Vagina (tissue), 2 donors: ENCODE results near the gene PXYLP1. TPM values are rescaled to one million over a fixed set of nuclear protein-coding genes. Genes with fewer than 3 reads are reported as not detected.

Experiments used
- DNase-seq, 2 donors: peaks; one replicate each; pipeline ENCODE4 v3.0.0-alpha.2; 2017; ENCODE audit errors: extremely low spot score in 2 of 2
- H3K27ac ChIP-seq: fragments of 200-600 bp; sonication (generic); one replicate; pipeline ENCODE4 v1.5.1; 2019
- H3K27me3 ChIP-seq: fragments of 200-600 bp; sonication (generic); one replicate; pipeline ENCODE4 v1.5.1; 2019
- H3K36me3 ChIP-seq, 2 donors: fragments of 200-600 bp; sonication (generic); one replicate each; pipeline ENCODE4 v1.5.1; 2017 to 2019
- H3K4me1 ChIP-seq: fragments of 200-600 bp; sonication (generic); one replicate; pipeline ENCODE4 v1.5.1; 2019
- H3K4me3 ChIP-seq, 2 donors: fragments of 200-600 bp; sonication (generic); 1 replicate in 1 of 2; 2 replicates in 1 of 2; pipeline ENCODE4 v1.5.1; 2016 to 2019
- H3K9me3 ChIP-seq: fragments of 200-600 bp; sonication (generic); one replicate; pipeline ENCODE4 v1.5.1; 2019
- CTCF ChIP-seq, 3 experiments: fragments of 450-650 bp in 2 of 3; fragments of 200-600 bp in 1 of 3; sonication (generic) in 1 of 3; IDR thresholded peaks; one replicate each; pipeline ENCODE4 v1.5.1; 2017 to 2019; ENCODE audit warnings: antibody characterized with exemption in 3 of 3, mild to moderate bottlenecking in 2 of 3, moderate library complexity in 2 of 3
- POLR2A ChIP-seq, 2 donors: fragments of 450-650 bp; IDR thresholded peaks; one replicate each; pipeline ENCODE4 v1.6.1; 2017; ENCODE audit warnings: antibody characterized with exemption in 2 of 2, mild to moderate bottlenecking in 2 of 2, moderate library complexity in 2 of 2
- POLR2AphosphoS5 ChIP-seq, 2 donors: sonication (generic); formaldehyde crosslinking; IDR thresholded peaks; one replicate each; pipeline ENCODE4 v1.9.0; 2017; ENCODE audit warnings: antibody characterized with exemption in 2 of 2, mild to moderate bottlenecking in 2 of 2, low read depth in 1 of 2; ENCODE audit not compliant: insufficient read depth in 1 of 2
- intact Hi-C: fragments of 100-400 bp; cut with DNase I; formaldehyde crosslinking; loops from one replicate; pipeline ENCODE4 v1.15.1; 2023
- total RNA-seq: library from RNA; depleted of rRNA; stranded (reverse); fragments of >200 nt; gene quantifications from one replicate; pipeline ENCODE4 v1.2.3, GENCODE V29; 2016

Gene PXYLP1
- total RNA-seq, 1 donor from 2014 or later, result 16.7 TPM

- peaks cover 22% of the 10 kb centered on the region for H3K4me1 ChIP-seq
- H3K27me3 ChIP-seq, result no peaks in the 10 kb centered on the region
- no peaks in the 10 kb centered on the region for H3K36me3 ChIP-seq
- no peak overlapping the region for H3K4me3 ChIP-seq
- intact Hi-C loops, result no loop called here
- no peak for TF ChIP-seq POLR2AphosphoS5 (IDR thresholded peaks at IDR 0.05; ENCODE audit: insufficient read depth in 1 of 2, low read depth in 1 of 2)
- no peak for TF ChIP-seq POLR2A (IDR thresholded peaks at IDR 0.05)
- TF ChIP-seq CTCF (IDR thresholded peaks at IDR 0.05), result no peak
- no peaks in the 10 kb centered on the region for H3K9me3 ChIP-seq
- peak; percentile 44 to 46 for DNase-seq
- H3K27ac ChIP-seq, result no peak overlapping the region
These were observed 14.8 kb downstream of the PXYLP1 start for GRCh38 chr3:141246224-141246957.

- Histone ChIP-seq H3K27me3 (no peaks in the 10 kb centered on the region), H3K9me3 (no peaks in the 10 kb centered on the region), H3K4me3 (no peak overlapping the region), H3K36me3 (no peaks in the 10 kb centered on the region), H3K4me1 (peaks cover 17% of the 10 kb centered on the region), H3K27ac (no peak overlapping the region)
- DNase-seq, result peak; percentile 74 to 77
- TF ChIP-seq CTCF (IDR thresholded peaks at IDR 0.05) (no peak), POLR2AphosphoS5 (IDR thresholded peaks at IDR 0.05; ENCODE audit: insufficient read depth in 1 of 2, low read depth in 1 of 2) (no peak)
- intact Hi-C loops, result no loop called here
These were observed 15.3 kb downstream of the PXYLP1 start for GRCh38 chr3:141246958-141247301.

GRCh38 chr3:141248064-141248463, 16.4 kb downstream of the PXYLP1 start:
- TF ChIP-seq POLR2AphosphoS5 (IDR thresholded peaks at IDR 0.05; ENCODE audit: insufficient read depth in 1 of 2, low read depth in 1 of 2) (no peak), POLR2A (IDR thresholded peaks at IDR 0.05) (no peak), CTCF (IDR thresholded peaks at IDR 0.05) (no peak)
- no peaks in the 10 kb centered on the region for H3K9me3 ChIP-seq
- intact Hi-C loops, result no loop called here
- peaks cover 6% of the 10 kb centered on the region for H3K4me1 ChIP-seq
- no peaks in the 10 kb centered on the region for H3K36me3 ChIP-seq
- peak in 1 of 2 donors; percentile 52 for DNase-seq
- no peak overlapping the region for H3K27ac ChIP-seq
- H3K27me3 ChIP-seq, result no peaks in the 10 kb centered on the region
- no peak overlapping the region for H3K4me3 ChIP-seq

- H3K4me3 ChIP-seq, result no peak overlapping the region
- intact Hi-C loops, result no loop called here
- H3K27ac ChIP-seq, result no peak overlapping the region
- no peak for TF ChIP-seq POLR2AphosphoS5 (IDR thresholded peaks at IDR 0.05; ENCODE audit: insufficient read depth in 1 of 2, low read depth in 1 of 2)
- TF ChIP-seq CTCF (IDR thresholded peaks at IDR 0.05), result no peak
- no peak for TF ChIP-seq POLR2A (IDR thresholded peaks at IDR 0.05)
- no peaks in the 10 kb centered on the region for H3K36me3 ChIP-seq
- H3K27me3 ChIP-seq, result no peaks in the 10 kb centered on the region
- H3K4me1 ChIP-seq, result no peaks in the 10 kb centered on the region
- H3K9me3 ChIP-seq, result no peaks in the 10 kb centered on the region
- peak; percentile 72 to 77 for DNase-seq
These were observed 17.4 kb downstream of the PXYLP1 start for GRCh38 chr3:141249041-141249440.

GRCh38 chr3:141250342-141250741, 18.7 kb downstream of the PXYLP1 start:
- no peak overlapping the region for H3K27ac ChIP-seq
- H3K36me3 ChIP-seq, result no peaks in the 10 kb centered on the region
- no peaks in the 10 kb centered on the region for H3K27me3 ChIP-seq
- intact Hi-C loops, result no loop called here
- DNase-seq, result peak in 1 of 2 donors; percentile 40
- no peaks in the 10 kb centered on the region for H3K9me3 ChIP-seq
- no peaks in the 10 kb centered on the region for H3K4me1 ChIP-seq
- no peak overlapping the region for H3K4me3 ChIP-seq
- TF ChIP-seq CTCF (IDR thresholded peaks at IDR 0.05) (no peak), POLR2A (IDR thresholded peaks at IDR 0.05) (no peak), POLR2AphosphoS5 (IDR thresholded peaks at IDR 0.05; ENCODE audit: insufficient read depth in 1 of 2, low read depth in 1 of 2) (no peak)
